C1 segment of cervical spinal cord (tissue), 14 donors: ENCODE data around the gene ZDHHC6.
"Not testable (repeated sequence)": the region's sequence is repeated elsewhere in the genome, so short reads cannot be mapped to it uniquely, and the experiment has no call there.

Experiments
- DNase-seq, 14 donors: peaks; one replicate each; lab custom pipeline; 2025; lab: John Stamatoyannopoulos, UW

ZDHHC6 gene

GRCh38 chr10:112446855-112447619 lies at the start of gene ZDHHC6, which contains the start of gene VTI1A:
Gene ZDHHC6 (minus strand): TSS chr10:112446914. CDS start chr10:112445436, 1,478 bp downstream.
Gene VTI1A (plus strand): TSS chr10:112447215. CDS start chr10:112447374, 159 bp downstream.
- DNase-seq = peak; percentile 6 to 94 (median 82)

GRCh38 chr10:112492736-112493135 lies 46.0 kb upstream of the ZDHHC6 start:
- DNase-seq = no peak

- no peak for DNase-seq
These were observed 44.4 kb upstream of the ZDHHC6 start for GRCh38 chr10:112491144-112491543.

DNA sequence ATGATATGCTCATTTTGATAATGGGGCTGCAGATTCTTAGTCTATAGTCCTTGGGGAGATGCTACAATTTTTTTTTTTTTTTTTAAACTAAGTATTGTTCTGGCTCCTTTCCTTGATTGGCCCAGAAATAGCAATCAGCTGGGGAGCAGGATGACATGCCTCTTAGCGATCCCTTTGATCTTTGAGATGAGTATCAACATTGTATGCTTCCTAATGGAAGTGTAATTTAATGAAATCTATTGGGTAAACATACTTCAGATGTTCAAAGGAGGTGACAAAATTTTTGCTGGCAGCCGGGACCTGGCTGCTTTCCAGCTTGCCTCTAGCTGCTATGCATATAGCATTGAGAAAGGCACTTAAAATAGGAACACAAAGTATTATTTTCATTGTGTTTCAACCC lies 43.8 kb upstream of the ZDHHC6 start:
- no peak for DNase-seq

DNA sequence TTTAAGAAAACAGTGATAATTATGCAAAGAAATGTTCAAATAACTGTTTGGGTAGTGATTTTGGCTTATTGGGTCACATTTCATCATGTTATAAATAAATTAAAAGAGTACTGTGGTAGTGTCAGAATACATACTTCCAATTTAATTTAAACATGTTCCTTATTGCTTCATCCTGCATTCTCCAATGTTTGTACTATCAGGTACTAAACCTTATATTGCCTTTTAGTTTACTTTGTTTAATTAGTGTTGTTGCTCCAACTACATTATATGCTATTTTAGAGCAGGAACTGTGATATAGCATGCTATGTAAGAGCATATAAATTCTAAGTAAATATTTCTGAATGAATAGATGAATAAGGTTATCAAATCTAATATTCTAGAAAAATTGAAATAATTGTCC lies 41.2 kb upstream of the ZDHHC6 start:
- no peak for DNase-seq

GRCh38 chr10:112484399-112484798 lies 37.7 kb upstream of the ZDHHC6 start:
- no peak for DNase-seq

DNA sequence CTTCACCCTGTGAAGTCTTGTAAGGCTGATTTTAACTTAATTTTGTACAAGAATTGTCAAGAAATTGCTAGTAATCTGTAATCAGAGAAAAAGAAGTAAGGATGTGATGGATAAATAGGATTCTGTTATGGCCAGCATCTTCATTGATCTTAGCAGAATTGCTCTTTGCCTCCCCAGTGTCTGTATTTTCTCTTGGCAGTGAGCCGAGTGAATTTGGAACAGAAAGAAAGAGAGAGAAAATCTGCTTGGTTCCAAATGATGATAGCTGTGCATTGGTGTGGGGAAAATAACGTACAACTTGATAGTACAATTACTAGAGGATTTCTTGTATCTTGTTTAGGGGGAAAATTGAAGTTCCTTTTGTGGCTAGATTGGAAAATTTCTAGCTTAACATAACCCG lies 34.9 kb upstream of the ZDHHC6 start:
- DNase-seq = no peak

- DNase-seq = no peak
These were observed 29.0 kb upstream of the ZDHHC6 start for GRCh38 chr10:112475575-112476218.

DNA sequence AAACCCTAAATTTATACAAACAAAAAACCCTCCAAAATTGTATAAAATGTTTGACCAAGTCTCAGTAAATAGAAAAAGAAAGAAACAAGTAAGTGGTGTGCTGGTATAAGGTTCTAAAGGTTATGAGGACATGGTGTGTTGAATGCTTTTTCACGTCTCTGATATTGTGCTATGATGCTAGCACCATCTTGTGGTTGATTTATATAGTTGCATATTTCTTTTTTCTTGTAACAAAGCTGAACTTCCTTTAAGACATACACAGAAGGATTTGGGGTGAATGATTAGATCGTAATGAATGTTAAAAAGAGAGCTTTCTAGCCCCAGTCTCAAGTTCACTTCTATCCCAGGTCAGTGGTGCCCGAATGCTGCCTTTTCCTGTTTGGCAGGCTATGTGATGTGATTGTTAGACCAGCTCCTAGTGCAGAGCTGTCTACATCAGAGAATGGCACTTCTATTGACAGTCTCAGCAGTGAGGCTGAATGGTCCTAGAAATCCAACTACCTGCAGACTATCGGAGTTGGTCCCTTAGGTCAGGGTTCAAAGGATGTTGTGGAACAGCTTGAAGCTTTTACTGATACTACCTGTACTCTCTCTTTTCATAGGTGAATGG lies 25.3 kb upstream of the ZDHHC6 start:
- peak in 3 of 14 donors; percentile 1 to 12 (median 10) for DNase-seq

DNA sequence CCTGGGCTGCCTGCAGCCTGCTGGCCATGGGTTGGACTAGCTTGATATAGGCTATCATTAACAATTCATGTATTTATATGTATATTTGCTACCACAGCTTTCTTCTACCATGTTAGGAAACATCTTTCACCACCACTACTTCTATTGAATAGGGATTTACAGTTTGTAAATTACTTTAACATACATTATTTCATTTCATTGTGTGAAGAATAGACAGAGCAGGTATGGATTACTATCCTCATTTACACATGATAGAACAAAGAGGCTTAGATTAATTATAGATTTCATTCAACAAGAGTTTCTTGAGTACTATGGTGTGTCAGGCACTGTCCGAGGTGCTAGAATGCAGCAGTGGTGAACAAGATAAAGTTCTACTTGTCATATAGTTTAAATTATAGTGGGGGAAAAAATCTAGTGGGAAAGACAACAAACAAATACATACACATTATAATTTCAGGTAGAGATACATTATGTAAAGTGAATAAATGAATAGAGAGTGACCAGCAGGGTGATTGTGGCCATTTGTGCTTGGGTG lies 20.9 kb upstream of the ZDHHC6 start:
- DNase-seq = no peak

- DNase-seq = no peak
These were observed 20.1 kb upstream of the ZDHHC6 start for GRCh38 chr10:112466802-112467201.

GRCh38 chr10:112465299-112465883 lies 18.7 kb upstream of the ZDHHC6 start:
- DNase-seq = no peak

- DNase-seq = not testable (repeated sequence)
These were observed 17.4 kb upstream of the ZDHHC6 start for GRCh38 chr10:112464074-112464473.

DNA sequence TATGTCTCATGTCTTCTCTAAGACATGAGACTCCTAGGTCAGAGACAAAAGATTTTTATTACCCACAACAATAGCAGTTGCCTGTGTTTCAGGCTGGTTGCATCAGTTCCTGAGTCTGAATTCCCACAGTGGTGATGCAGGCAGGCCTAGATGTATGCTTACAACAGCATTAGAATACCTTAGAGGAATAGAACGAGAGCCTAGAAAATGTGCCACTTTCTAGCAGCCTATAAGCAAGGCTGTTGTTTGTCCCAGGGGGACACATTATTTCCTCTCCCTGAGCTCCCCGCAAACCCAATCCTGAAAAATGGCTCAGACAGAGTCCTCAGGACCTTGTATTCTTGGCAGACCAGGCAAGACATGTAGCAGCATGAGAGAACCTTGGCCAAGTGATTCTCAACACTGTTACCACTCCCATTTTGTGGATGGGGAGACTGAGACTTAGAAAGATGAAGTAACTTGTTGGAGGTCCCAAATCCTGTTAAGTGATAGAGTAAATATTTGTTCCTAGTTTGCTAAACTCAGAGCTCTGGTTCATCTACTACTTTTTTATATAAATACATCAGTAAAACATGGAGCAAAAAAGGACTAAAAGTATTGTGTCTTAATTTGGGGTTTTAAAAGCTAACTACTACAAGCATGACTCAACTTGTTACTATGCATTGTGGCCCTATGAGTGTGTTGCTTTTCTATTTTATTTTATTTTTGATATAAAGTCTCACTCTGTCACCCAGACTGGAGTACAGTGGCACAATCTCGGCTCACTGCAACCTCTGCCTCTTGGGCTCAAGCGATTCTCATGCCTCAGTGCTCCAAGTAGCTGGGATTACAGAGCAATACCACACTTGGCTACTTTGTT lies 14.5 kb upstream of the ZDHHC6 start:
- no peak for DNase-seq

- DNase-seq = no peak
These were observed 13.7 kb upstream of the ZDHHC6 start for GRCh38 chr10:112460366-112460765.

- no peak for DNase-seq
These were observed 9.8 kb upstream of the ZDHHC6 start for GRCh38 chr10:112456533-112456932.

- no peak for DNase-seq
These were observed 8.4 kb upstream of the ZDHHC6 start for GRCh38 chr10:112454910-112455779.

- no peak for DNase-seq
These were observed 2.2 kb upstream of the ZDHHC6 start for GRCh38 chr10:112448888-112449287.

- no peak for DNase-seq
These were observed 860 bp upstream of the ZDHHC6 start for GRCh38 chr10:112447620-112447928.
